ENCODE results near the gene TSR2.
"Not testable (repeated sequence)": the region's sequence is repeated elsewhere in the genome, so short reads cannot be mapped to it uniquely, and the experiment has no call there.

The TSR2 gene

GRCh38 chrX:54473993-54474859 is 34.0 kb downstream of the TSR2 start:
- no peak for DNase-seq (ENCODE audit: low spot score)

DNA sequence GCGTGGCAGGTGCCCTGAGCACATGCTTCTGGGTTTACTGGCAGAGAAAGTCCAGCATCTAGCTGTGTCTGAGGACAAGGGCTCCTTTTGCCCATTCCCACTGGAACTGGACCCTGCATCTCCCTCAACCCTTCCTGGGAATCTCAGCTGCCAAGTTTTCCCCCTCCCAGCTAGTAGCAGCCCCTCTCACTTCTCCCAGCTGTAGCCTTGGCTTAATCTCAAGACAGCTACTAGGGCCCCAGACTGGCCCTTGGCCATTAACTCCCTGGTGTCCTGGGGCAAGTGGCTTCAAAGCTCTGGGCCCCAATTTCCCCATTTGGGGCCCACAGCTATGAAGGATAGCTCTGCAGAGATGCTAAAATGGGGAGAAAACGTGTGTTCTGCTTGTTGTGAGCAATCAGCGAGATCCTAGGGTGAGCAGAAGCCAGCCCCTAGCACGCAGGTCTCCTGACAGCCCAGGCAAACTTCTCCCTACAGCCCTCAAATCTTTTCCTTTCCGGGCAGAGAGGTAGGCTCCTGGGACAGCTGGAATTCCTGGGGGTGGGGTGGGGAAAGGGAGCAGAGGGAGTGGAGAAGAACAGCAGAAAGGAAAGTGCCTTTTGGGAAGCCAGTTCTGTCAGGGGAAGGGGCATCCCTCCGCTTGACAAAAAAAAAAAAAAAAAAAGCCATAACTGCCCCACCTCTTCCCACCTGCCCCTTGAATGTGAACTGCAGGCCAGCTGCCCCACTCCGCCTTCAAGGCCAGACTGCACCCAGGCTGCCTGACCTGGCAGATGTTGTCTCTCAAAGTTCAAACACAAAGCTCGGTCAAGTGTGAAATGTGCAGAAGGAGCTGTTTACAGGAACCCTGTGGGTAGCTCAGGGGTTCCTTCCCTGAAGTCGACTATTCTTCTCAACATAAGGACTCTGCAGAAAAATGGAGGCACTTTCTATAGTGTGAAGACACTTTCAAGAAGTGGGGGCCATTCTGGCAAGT is 39.2 kb downstream of the TSR2 start:
- DNase-seq (ENCODE audit: low spot score), result no peak

- DNase-seq (ENCODE audit: low spot score), result peak; percentile 36
Measured at GRCh38 chrX:54482839-54483593, 42.8 kb downstream of the TSR2 start.

DNA sequence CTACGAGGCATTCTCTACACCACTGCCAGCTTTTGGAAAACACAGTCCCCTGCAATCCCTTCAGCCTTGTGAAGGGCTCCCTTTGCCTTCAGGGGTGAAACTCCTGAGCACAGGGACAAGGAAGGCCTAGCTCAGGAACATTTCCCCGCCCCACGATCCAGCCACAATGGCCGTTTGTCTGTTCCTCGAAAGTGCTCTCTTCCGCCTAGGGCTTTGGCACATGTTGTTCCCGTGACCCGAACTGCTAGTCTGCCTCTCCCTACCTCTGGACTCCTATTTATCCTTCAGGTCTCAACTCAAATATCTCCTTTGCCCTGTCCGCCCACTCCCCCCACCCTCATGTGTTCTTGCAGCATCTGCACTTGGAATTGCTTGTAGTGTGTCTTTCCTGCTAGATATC is 43.7 kb downstream of the TSR2 start:
- no peak for DNase-seq (ENCODE audit: low spot score)

- DNase-seq (ENCODE audit: low spot score), result no peak
Measured at GRCh38 chrX:54484666-54485065, 44.5 kb downstream of the TSR2 start.

- DNase-seq (ENCODE audit: low spot score), result not testable (repeated sequence)
Measured at GRCh38 chrX:54489819-54490218, 49.6 kb downstream of the TSR2 start.

DNA sequence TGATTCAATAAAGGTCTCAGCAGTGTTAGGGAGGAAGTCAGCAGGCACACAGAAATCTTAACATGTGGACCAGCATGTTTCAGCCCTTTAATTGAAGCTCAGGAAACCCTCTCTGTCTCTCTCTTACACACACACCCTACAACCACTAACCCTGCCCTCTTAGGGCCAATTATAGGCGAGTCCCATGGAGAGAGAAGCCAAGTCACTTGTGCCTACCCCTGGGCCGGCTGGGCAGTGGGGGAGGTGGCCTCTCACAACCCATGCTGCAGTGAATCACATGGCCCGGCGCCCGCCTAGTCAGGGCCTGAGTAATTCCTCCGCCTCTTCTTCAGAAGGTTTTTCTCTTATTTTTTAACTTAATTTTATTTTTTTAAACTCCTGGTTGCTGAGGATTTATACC is 52.1 kb downstream of the TSR2 start:
- no peak for DNase-seq (ENCODE audit: low spot score)

DNA sequence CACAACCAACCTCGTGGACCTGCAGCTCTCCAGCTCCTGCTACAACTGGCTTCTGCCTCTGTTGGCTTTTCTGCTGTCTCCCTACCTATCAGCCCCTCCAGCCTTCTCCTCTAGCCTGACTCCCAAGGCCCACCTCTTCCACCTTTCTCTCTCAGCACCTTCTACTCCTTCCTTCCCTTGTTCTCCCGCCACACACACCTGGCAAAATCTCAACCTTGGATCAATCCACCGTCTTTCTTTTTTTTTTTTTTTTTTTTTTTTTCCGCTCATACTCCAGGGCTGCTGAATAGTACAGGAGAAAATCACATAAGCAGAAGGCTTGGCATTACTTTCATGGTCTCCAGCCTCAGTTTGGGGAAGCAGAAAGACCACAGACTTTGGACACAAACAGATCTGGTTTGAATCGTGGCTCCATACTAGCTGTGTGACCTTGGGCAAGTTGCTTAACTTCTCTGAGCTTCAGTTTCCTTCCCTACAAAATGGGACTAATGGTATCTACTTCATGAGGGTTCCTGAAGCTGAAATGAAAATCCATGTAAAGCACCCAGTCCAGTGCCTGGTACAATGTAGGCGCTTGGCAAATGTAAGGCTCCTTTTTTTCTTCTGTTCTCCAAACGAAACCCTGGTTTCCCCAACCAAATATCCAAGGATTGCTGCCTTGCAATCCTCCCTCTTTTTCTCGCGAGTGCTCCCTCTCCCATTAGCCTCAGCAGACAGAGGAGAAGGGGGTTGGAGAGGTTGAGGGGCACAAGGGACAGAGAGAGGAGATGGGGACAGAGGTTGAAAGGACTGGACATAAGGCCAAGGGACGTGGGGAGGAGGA is 54.2 kb downstream of the TSR2 start:
- DNase-seq (ENCODE audit: low spot score), result no peak

All from cerebellar cortex (tissue), 1 donor.